ENCODE data around the gene NANOS2. TPM values are rescaled to one million over a fixed set of nuclear protein-coding genes. Genes with fewer than 3 reads are reported as not detected.

The NANOS2 gene
- total and polyA plus RNA-seq, 2 of the 4 experiments (the other 2 are of a cell fraction): not detected

DNA sequence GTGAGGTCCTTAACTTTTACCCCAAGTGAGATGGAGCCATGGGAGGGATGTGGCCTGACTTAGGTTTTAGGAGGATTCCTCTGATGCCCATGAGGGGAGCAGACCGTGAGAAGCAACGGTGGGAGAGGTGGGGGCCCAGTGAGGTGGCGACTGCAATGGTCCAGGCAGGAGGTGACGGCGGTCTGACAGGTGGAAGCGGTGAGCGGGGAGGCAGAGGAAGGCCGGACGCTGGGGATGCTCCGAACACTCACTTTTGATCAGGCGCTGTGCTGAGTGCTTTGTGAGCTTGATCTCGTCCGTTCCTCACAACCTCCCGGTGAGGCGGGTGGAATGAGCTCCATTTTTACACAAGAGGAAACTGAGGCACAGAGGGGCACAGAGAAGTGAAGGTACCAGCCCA, 47.4 kb upstream of the NANOS2 start:
- TF ChIP-seq MAFK (IDR thresholded peaks at IDR 0.05; ENCODE audit: low read depth, low read length) (no peak), MXI1 (IDR thresholded peaks at IDR 0.05; ENCODE audit: borderline replicate concordance, low read depth, low read length) (no peak), RFX5 (IDR thresholded peaks at IDR 0.05; ENCODE audit: low read depth, low read length) (no peak), MAZ (IDR thresholded peaks at IDR 0.05; ENCODE audit: borderline replicate concordance, low read depth, low read length) (no peak), RCOR1 (IDR thresholded peaks at IDR 0.05; ENCODE audit: insufficient replicate concordance, low read length) (no peak), NFE2L2 (IDR thresholded peaks at IDR 0.05; ENCODE audit: low read depth, low read length) (no peak), BHLHE40 (IDR thresholded peaks at IDR 0.05; ENCODE audit: low read depth, low read length) (no peak), POLR2A (IDR thresholded peaks at IDR 0.05; ENCODE audit: low read depth, low read length) (no peak), RAD21 (IDR thresholded peaks at IDR 0.05; ENCODE audit: low read length) (no peak), SMC3 (IDR thresholded peaks at IDR 0.05; ENCODE audit: low read depth, low read length) (no peak), FOS (IDR thresholded peaks at IDR 0.05; ENCODE audit: low read depth, low read length) (no peak), CHD1 (IDR thresholded peaks at IDR 0.05; ENCODE audit: low read depth, low read length) (no peak)
- TF ChIP-seq, protein P1, sequence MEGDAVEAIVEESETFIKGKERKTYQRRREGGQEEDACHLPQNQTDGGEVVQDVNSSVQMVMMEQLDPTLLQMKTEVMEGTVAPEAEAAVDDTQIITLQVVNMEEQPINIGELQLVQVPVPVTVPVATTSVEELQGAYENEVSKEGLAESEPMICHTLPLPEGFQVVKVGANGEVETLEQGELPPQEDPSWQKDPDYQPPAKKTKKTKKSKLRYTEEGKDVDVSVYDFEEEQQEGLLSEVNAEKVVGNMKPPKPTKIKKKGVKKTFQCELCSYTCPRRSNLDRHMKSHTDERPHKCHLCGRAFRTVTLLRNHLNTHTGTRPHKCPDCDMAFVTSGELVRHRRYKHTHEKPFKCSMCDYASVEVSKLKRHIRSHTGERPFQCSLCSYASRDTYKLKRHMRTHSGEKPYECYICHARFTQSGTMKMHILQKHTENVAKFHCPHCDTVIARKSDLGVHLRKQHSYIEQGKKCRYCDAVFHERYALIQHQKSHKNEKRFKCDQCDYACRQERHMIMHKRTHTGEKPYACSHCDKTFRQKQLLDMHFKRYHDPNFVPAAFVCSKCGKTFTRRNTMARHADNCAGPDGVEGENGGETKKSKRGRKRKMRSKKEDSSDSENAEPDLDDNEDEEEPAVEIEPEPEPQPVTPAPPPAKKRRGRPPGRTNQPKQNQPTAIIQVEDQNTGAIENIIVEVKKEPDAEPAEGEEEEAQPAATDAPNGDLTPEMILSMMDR (conservative IDR thresholded peaks at IDR 0.05; ENCODE audit: low read depth, low read length): no peak
- ATAC-seq (ENCODE audit: low read depth) (no peak), DNase-seq (no peak)
- H3K27ac ChIP-seq (ENCODE audit: insufficient read depth, low read length): no peak overlapping the region
- H2AFZ ChIP-seq (replicated peaks; ENCODE audit: low read length, poor library complexity): no peak overlapping the region
- H2BK20ac ChIP-seq (ENCODE audit: low read depth, low read length): no peak overlapping the region
- H4K5ac ChIP-seq (ENCODE audit: low read depth, low read length): no peak overlapping the region
- ChIA-PET POLR2A (ENCODE audit: unreplicated experiment) (no interaction called here), CTCF (no interaction called here)
- in situ Hi-C loops (cut with MboI; ENCODE audit: low sequenced_read_pairs) (no loop called here), dilution Hi-C loops (cut with HindIII; ENCODE audit: low sequenced_read_pairs, unreplicated experiment) (no loop called here), intact Hi-C loops (cut with micrococcal nuclease) (no loop called here)
- H3K14ac ChIP-seq (replicated peaks; ENCODE audit: low read depth, low read length): no peak overlapping the region
- H4K20me1 ChIP-seq (ENCODE audit: insufficient read depth, low read length): no peaks in the 10 kb centered on the region; the same call in 1 of the 2 replicates
- no peak overlapping the region for H2AK9ac ChIP-seq (replicated peaks; ENCODE audit: low read depth, low read length, poor library complexity)
- H4K8ac ChIP-seq (ENCODE audit: low read depth in 2 of 2, low read length in 2 of 2): no peak overlapping the region
- H3K36me3 ChIP-seq (ENCODE audit: control insufficient read depth, insufficient read depth, low read length): no peaks in the 10 kb centered on the region
- no peaks in the 10 kb centered on the region for H3K9me3 ChIP-seq (ENCODE audit: control insufficient read depth, insufficient read depth, low read length)
- H3K4me3 ChIP-seq (ENCODE audit: insufficient read depth, low read depth, low read length): no peak overlapping the region
- no peak overlapping the region for H3K9ac ChIP-seq (ENCODE audit: low read depth, low read length)
- H3K4me2 ChIP-seq (ENCODE audit: low read depth, low read length): no peak overlapping the region
- no peak overlapping the region for H2BK120ac ChIP-seq (ENCODE audit: low read depth, low read length)
- peaks cover 4% of the 10 kb centered on the region; the same call in 1 of the 2 replicates for H3K9me1 ChIP-seq (ENCODE audit: insufficient read depth, low read length)
- 73% methylated on average over 6 of the region's 15 CpGs; no CpG with 5 or more reads in 1 of the 2 experiments for WGBS, 2 experiments (ENCODE audit: extremely low coverage in 2 of 2, insufficient read length in 1 of 2)
- no peaks in the 10 kb centered on the region for H3K4me1 ChIP-seq (ENCODE audit: control insufficient read depth, insufficient read depth, low read length)
- H2BK5ac ChIP-seq (ENCODE audit: low read depth, low read length, poor library complexity, severe bottlenecking): no peak overlapping the region
- no peak overlapping the region for H3K56ac ChIP-seq (ENCODE audit: extremely low read depth, insufficient read depth, low read length)
- H3K18ac ChIP-seq (ENCODE audit: low read depth, low read length): no peak overlapping the region
- BruUV-seq (replicated peaks): no TSS peak
- no peak overlapping the region for H2AK5ac ChIP-seq (ENCODE audit: low read depth, low read length)
- H2BK15ac ChIP-seq (ENCODE audit: low read depth, low read length): no peak overlapping the region
- H3K27me3 ChIP-seq (ENCODE audit: control insufficient read depth, insufficient read depth, low read length): peaks cover 30% of the 10 kb centered on the region
- H3K23ac ChIP-seq (ENCODE audit: low read depth, low read length): no peak overlapping the region
- no peak overlapping the region for H3K4ac ChIP-seq (ENCODE audit: low read depth, low read length)
- H3K79me1 ChIP-seq (ENCODE audit: low read depth in 1 of 2, low read length in 2 of 2): no peaks in the 10 kb centered on the region
- H4K91ac ChIP-seq (ENCODE audit: insufficient read depth, low read depth, low read length): no peak overlapping the region
